NCI-H2107 (cell line): ENCODE results near the gene FRMPD1.

Experiments used
- DNase-seq: peaks from one replicate; lab custom pipeline; 2025; lab: John Stamatoyannopoulos, UW

FRMPD1 gene

DNA sequence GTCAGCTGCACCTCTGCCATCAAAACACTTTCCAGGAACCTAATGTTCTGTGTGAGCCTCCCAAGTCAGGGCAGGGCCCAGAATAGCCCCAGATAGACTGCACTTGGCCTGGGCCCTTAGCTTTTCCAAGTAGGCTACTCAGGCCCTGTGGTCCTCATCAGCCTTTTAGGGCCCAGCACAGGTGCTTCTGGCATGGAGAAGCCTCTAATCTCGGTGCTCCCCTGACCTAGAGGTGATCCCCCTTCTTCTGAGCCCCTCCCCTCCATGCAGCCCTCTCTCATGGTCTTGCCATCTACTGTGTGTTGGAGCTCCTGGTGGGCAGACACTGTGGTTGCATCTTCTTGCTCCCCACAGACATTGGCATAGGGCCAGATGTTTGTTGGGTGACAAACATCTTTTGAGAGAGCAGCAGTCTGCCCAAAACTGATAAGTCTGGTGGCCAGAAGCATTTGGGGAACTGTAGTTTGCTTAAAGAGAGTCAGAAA, 28.1 kb downstream of the FRMPD1 start:
- DNase-seq = no peak

- no peak for DNase-seq
Observed at GRCh38 chr9:37679649-37680402, 29.1 kb downstream of the FRMPD1 start.

- no peak for DNase-seq
Observed at GRCh38 chr9:37682951-37683350, 32.2 kb downstream of the FRMPD1 start.

- no peak for DNase-seq
Observed at GRCh38 chr9:37683531-37684371, 33.0 kb downstream of the FRMPD1 start.

DNA sequence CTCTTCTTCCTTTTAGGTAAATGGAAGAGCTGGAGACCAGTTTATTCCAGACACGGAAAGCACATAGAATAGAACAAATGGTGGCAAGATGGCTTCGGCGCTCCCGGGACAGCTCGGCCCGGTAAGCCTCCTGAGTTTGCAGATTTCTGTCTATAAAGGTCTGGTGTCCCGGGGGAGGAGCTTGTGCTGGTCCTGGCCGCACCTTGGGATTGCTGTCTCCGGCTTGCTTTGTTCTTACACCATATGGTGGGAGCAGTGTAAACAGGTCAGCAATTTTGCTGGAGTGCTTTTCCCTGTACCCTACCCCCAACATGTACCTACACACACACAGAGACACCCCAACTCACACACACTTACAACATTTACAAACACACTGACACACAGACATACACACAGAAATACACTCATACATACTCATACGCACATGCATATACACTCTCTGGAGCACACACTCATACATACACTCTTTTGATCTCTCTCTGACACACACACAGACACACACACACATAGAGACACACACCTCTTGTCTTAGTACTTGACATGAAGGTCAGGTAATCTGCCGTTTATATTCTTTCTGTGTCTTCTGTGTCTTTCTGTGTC, 42.0 kb downstream of the FRMPD1 start:
- no peak for DNase-seq

DNA sequence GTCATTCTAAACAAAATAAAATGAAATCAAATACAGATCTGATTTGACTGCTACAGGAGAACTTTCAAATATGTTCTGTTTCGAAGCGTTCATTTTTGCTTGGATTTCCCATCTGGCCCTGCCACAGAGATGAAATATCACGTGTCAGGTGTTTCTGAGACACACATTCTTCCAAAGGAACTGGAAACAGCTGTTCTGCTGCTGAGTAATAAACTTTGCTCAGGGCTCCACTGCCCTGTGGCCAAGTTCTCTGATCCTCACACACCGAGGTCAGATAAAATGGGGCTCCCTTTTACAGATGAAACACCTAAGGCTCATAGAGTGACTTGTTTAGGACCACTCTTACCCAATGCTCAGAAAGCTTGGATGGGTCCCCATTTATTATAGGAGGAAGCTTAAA, 42.5 kb downstream of the FRMPD1 start:
- no peak for DNase-seq

DNA sequence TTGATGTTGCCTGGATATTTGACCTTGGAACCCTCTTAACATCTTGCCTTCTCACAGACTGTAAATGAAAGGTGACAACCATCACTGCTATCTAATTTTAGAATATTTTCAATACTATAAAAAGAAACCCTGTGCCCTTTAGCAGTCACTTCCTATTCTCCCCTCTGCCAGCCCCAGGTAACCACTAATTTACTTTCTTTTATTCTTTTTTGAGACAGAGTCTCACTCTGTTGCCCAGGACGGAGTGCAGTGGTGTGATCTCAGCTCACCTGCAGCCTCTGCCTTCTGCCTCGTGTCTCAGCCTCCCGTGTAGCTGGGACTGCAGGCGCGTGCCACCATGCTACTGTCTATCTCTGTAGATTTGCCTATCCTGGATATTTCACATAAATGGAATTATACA, 43.6 kb downstream of the FRMPD1 start:
- no peak for DNase-seq

DNA sequence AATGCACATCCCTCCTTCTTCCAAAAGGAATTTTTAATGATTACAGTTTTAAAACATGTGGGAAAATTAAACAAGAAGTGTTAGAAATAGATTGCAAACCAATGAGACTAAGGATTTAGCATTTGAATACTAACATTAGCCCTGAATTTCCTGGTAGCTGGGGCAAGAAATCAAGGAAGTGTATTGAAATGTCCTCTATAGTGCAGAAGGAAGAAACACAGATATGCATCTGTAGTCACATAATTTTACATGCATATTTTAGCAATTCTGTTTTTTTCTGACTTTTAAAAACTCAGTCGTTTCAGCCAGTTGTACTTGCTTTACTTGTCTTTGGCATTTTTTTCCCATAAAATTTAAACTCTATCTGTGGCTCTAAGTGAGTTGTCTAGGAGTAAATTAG, 45.8 kb downstream of the FRMPD1 start:
- DNase-seq = no peak

- DNase-seq = no peak
Observed at GRCh38 chr9:37700131-37700530, 49.4 kb downstream of the FRMPD1 start.

- no peak for DNase-seq
Observed at GRCh38 chr9:37700900-37701299, 50.1 kb downstream of the FRMPD1 start.

DNA sequence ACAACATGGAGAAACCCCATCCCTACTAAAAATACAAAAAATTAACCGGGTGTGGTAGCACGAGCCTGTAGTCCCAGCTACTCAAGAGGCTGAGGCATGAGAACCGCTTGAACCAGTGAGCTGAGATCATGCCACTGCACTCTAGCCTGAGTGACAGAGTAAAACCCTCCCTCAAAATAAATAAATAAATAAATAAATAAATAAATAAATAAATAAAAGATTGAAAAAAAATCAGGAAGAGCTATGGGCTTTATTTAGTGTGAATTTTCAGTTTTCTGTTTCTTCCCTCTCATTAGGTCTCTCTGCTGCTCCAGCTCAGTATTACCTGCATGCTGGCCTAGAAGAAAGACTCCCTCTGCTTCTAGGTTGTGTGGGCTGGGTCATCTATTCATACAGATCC, 55.0 kb downstream of the FRMPD1 start:
- DNase-seq = no peak

- no peak for DNase-seq
Observed at GRCh38 chr9:37706290-37706689, 55.5 kb downstream of the FRMPD1 start.

DNA sequence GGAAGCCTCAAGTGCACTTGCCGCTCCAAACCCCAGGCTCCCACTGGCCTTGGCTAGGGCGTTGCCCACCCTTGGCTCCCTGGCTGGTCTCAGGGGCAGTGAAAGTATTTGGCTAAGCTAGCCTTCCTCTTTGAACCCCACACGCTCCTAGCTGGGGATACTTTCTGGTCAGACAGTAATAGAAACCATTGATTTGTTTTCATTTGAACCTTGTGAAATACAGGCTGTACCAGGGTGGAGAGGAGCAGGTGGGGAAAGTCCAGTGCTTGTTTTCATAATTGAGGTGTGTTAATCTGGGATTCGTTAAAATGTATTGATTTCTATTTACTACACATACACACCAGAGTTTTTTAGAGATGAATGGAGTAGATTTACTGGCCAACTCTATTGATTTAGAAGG, 57.0 kb downstream of the FRMPD1 start:
- no peak for DNase-seq

DNA sequence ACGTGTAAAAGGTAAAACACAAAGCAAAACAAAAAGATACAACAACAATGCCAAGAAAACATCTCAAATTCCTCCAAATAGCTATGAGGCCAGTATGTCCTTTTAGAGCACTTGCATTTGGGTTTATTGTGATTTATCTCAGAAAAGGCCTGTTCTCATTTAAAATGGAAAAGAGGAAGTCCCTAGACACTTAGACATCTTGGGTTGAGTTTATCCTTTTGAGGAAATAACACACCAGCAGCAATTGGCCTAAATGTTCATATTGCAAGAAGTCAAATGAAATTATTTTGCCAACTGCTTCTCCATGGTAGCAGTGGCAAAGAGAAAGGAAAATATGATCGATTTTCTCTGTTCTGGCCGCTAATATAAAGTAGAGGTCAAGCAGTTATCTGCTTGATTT, 59.3 kb downstream of the FRMPD1 start:
- DNase-seq = no peak

DNA sequence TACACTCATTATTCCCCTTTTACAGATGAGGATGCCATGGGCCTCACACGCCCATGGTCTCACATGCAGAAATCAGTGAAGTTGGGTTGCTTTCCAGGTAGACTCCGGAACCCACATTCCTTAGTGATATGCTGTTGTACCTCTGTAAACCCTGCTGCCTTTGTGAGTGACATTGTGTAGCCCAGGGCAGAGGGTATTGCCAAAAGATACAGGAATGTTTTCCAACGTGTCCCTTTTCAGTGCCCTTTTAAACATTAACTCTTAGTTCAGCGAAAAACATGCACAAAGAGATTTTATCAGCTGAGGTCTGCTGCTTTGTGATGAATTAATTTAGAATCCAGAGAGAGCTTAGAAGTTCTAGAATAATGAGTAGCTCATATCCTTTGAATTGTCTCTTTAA, 64.5 kb downstream of the FRMPD1 start:
- no peak for DNase-seq

- DNase-seq = no peak
Observed at GRCh38 chr9:37715991-37716505, 65.3 kb downstream of the FRMPD1 start.

GRCh38 chr9:37719526-37719925, 68.8 kb downstream of the FRMPD1 start:
- no peak for DNase-seq

DNA sequence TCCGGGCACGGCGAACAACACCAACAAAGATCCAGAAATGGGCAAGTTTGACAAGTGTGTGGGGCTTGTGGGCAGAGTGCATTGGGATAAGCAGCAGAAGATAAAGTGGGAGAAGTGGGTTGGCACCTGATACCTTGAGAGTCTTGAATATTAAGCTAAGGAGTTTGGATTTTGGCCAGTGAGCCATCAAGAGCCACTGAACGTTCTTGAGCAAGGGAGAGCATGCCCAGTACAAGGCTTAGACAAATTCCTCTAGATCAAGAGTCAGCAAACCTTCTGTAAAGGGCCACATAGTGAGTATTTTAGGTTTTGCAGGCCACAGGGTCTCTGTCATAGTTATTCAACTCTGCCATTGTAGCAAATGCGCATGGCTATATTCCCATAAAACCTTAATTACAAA, 76.3 kb downstream of the FRMPD1 start:
- DNase-seq = no peak

DNA sequence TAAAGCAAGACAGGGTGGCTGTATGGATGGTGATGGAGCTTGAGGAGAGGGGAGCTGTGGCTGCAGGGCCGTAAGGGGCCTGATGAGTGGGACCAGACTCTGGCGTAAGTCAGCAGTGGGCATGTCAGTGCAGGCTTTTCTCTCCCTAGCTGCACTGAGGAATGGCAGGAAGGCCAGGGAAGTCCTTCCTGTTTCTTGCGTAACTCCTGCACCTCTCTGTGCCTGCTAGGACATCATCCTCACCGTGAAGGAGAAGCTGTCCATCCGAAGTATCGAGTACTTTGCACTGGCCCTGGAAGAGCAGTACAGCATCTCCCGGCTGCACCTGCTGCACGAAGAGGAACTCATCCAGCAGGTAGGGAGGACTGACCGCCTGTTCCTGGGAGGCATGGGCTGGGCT, 78.7 kb downstream of the FRMPD1 start:
- no peak for DNase-seq

DNA sequence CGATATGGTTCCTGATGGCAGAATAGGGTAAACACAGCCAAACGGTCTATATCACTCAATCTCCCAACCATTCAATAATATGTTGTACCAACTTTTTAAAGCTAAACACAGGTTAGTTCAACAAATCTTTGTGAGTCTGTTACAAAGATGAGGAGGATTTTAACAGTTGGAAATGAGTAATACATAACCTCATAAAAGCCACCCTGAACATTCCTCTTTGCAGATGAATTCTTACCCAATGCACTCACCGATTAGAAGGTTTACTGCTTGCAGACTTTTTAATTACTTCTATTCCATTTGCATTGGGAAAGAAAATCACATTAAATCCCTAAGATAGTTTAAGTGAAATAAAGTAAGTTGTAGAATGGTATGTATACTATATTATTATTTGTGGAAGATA, 79.5 kb downstream of the FRMPD1 start:
- DNase-seq = no peak

GRCh38 chr9:37730839-37731238, 80.1 kb downstream of the FRMPD1 start:
- DNase-seq = no peak

GRCh38 chr9:37732086-37732741, 81.5 kb downstream of the FRMPD1 start:
- no peak for DNase-seq
